ENCODE data around the gene BRD3.

BRD3 gene

DNA sequence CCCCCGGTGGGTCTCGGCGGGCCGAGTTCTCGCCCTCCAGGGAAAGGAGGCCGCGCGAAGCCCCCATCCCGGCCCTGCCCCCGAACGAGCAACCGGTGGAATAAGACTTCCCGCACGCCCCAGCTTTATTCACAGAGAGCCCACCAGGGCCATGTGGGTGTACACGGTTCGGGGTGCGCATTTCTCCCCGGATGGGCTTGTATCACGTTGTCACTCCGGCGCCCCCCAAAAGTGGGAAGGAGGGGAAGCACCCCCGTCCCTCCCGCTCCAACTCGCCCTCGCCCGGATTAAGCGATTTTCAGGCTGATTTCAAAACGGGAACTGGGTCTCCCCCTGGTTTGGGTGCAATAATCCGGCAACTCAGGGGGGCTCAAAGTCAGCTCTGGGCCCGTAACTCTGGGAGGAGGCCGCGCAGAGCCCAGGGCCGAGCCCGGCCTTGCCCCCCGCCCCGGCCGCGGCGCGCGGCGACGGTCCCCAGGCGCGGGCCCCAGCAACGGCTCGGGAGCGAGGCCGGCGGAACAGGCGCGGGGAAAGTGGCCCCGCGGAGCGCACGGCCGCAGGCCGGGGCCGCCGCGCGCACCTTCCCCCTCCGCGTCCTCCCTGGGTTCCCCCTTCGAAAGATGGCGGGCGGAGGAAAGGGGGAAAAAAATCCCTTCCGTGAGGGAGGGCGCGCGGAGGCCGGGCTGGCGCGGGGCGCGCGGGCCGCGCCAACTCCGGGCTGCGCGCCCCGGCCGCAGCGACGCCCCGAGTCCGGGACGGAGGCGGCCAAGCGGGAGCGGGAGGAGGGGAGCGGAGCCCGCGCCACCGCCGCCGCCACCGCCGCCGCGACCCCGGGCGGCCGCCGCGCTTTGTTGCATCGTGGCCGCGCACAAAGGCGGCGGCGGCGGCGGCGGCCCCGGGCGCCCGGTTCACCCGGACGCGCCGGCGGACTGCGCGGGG, 644 bp downstream of the BRD3 start:
- peak; percentile 51 for DNase-seq (ENCODE audit: low spot score)

DNA sequence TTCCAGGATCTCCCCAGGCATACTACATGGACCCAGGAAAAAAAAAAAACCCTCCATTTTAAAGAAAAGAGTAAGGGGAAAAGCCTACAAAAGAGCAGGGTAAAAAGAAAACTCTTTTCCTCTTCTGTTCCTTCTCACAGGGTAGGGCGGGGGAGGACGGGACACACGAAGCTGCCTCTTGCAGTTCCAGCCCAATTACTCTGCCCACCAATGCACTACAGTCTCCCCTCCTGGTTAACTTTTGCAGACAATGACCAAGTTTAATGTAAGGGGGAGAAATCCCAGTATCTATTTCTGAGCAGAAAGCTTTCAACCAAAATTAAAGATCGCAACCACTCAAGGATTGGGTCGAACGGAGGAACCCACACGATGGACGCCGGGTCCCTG, 1.3 kb downstream of the BRD3 start:
- no peak for DNase-seq (ENCODE audit: low spot score)
- no peak for FAIRE-seq

More for the DNA sequence above, 644 bp downstream of the BRD3 start:
- FAIRE-seq, result no peak

DNA sequence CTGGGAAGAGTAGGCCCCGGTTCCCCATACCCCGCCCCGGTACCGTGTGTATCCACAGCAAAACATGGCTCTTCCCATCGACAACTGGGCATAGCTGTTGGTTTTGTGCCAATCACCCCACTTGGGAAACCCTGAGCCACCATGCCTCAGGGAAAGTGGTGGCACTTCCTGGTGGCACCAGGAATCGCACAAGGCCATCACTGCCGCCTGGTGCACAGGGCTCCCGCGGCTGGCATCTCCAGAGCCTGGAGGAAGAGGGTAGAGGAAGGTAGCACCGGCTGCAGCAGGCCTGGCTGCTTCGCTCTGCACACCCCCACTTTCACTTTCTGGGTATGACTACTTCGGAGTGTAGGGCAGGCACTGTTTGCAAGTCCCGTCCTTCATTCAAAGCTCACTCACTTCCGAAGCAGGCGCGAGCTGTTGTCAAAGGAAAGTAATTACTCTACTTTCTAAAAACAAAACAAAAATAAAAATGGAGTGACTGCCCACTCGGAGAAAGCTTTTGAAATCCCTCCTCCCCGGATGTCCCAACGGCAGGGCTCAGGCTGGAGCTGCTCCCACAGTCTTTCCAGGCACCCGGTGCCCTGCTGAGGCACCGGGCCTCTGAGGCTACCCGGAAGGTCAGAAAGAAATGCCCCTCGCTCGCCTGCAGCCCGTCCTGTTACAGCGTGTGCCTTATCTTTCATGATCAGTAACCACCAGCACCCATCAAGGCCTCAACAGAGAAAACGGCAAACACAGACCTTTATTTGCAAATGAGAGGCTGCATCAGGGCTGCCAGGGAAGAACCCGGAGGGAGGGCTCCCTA, 2.0 kb downstream of the BRD3 start:
- no peak for DNase-seq (ENCODE audit: low spot score)
- no peak for FAIRE-seq

DNA sequence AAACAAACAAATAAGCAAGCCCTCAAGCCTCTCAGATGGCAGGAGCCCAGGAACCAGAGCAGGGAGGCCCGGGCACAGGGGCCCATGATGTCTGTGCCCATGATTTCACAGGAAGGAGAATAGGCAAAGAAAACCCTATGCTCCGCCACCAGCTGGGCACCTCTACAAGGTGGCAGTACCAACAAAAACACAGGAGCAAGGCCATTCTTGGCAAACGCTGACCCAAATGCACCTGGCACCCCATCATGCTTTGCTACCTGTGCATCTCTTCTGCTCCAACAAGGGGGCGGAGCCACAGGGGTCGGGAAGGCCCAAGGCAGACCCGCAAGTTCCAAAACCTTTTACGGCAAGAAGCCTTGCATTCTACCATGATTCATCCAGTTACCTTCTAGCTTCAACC, 3.1 kb downstream of the BRD3 start:
- no peak for DNase-seq (ENCODE audit: low spot score)
- FAIRE-seq, result no peak

DNA sequence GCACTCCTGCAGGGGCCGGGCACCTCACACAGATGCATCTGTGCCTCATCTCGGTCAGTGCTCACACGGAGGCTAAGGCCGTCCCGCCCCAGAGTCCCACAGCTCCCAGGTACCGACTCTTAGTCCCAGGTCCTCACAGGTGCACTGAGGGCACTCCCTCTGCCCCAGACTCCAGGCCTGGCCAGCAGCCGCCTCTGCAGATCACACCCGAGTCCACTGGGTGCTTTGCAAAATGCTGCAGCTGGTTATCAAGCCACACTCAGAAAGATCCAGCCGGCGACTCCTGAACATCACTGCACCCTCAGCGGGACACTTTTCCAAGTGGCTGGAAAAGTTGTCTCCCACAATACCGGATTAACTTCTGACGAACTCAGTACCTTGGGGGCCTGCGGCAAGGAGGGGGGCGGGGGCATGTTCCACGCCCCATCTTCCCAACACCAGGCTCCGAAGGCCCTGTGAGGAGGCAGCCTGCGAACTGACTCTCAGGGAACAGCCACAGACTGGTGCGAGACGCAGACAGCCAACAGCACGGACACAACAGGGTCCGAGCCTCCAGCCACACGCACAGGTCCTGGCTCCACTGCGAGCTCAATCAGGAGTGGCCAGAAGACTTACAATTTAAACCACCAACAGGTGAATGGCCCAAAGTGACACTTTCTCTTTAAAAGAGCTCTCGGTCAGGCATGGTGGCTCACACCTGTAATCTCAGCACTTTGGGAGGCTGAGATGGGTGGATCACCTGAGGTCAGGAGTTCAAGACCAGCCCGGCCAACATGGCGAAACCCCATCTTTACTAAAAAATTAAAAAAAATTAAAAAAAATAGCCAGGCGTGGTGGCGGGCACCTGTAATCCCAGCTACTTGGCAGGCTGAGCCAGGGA, 4.0 kb downstream of the BRD3 start:
- FAIRE-seq, result no peak

DNA sequence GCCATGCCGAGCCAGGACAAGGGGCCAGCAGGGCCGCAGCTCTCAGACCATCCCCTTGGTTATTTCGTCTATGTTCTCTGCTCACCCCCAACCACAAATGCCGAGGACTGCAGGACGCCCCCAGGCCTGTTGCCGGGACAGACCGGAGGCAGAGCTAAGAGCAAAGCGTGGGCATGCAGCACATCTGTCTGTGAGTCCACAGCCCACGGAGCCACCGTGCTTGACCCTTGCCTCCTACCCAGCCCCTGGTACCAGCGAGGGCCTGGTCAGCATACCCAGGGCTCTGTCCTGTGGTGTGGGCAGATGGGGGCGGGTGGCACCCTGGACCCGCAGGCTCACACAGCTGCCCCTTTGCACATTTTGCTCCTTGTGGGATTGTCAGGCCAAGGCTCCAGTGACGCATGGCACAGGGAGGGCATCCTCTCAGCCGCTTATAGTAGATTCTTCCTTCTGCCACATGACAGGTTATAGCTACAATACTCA, 4.7 kb downstream of the BRD3 start:
- FAIRE-seq (no peak), DNase-seq (ENCODE audit: low spot score) (no peak)

More for the DNA sequence above, 4.0 kb downstream of the BRD3 start:
- no peak for DNase-seq (ENCODE audit: low spot score)

DNA sequence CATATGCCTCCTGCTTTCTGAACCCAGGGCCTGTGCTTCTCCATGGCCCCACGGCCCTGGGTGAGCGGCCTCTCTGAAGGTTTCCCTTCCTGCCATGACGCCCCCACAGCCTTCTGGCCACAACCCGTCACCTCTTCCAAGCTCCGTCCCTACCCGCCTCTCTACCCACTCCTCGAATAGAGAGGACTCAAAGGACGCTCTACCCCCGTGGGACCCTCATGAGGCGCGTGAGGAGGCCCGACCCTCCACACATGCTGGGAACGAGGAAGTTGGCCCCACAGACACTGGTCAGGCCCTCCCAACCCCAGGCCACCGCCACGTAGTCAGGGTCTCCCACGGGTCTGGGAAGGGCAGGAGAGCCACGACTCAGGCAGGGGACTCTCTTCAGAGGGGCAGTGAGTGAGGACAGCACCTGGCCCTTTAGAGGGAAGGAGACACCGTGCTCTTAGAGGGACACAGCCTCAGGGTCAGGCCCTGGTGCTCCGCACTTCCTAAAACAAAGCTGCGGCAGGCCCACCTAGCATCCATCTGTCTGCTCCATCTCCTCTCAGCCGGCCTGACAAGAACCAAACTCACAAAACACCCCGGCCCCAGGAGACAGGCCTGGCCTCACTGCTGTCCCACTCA, 5.3 kb downstream of the BRD3 start:
- DNase-seq (ENCODE audit: low spot score) (no peak), FAIRE-seq (no peak)

DNA sequence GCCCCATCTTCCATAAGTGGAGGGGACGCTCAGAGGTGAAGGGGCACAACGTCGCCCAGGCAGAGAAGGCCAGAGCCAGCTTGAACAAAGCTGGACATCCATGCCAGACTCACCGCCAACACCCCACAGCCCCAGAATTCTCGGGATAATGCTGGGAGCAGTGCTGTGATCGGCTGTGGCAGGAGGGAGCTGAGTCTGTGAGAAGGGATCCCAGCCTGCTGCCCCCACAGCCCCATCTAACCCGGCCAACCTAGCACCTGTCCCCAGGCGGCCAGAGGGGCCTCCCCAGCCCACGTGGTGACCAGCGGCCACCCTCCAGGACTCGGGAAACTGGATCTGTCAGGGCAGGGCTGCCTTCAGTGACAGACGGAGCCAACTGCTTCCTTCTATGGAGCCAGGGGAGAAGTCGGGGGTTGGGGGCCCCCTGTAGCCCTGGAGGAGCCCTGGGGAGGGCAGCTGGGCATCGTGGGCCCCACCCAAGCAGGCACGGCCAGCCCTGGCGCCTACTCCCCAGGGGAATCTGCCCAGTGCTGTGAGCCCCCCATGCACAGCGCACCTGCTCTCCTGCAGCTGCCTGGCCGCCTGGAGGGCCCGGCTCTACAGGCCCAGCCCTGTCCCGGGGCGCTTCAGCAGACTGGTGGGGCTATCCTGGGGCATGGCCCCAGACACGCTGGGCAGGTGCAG, 6.0 kb downstream of the BRD3 start:
- DNase-seq (ENCODE audit: low spot score) (no peak), FAIRE-seq (no peak)

DNA sequence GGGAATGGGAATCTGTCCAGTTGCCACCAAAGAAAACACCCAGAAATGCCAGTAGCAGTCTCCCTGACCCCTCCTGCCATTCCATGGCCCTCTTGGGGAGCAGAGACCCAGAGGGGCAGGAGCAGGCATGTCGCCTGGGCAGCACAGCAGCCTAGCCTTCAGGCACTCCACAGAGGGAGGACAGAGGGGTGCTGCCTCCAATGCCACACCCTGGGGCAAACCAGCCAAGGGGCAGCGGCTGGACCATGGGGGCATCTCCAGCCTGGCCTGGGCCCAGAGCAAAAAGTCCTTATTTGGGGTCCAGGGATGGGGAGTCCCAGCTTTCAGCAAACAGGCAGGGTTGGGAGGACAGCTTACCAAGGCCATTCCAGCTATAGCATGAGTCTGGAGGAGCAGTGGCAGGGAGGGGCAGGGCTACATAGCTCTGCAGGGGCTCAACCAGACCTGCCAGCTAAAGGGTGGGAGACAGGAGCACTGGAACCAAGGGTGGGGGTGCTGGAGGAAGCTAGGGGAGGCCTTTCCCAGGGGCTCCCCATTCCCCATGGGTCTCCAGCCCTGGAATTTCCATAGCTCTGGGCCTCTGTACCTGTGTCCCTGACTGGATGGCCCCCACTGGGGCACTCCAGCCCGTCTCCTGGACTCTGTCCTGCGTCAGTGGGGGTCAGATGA, 6.7 kb downstream of the BRD3 start:
- no peak for DNase-seq (ENCODE audit: low spot score)
- FAIRE-seq, result no peak

DNA sequence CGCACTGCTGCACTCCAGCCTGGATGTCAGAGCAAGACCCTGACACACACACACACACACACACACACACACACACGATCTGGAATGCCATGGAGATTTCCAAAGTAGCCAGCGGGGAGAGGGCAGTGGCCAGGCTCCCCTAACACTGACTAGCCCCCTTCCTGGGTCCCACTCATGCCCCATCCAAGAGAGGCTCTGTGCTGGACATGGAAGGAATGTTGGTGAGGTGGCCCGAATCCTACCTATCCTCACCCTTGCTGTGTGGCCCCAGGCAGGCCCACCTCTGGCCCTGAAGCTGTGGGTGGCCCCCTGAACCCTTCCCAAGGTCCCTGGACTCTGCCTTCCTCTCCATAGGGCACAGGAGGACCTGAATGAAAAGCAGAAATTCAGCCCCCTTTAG, 7.3 kb downstream of the BRD3 start:
- FAIRE-seq (no peak), DNase-seq (ENCODE audit: low spot score) (no peak)

DNA sequence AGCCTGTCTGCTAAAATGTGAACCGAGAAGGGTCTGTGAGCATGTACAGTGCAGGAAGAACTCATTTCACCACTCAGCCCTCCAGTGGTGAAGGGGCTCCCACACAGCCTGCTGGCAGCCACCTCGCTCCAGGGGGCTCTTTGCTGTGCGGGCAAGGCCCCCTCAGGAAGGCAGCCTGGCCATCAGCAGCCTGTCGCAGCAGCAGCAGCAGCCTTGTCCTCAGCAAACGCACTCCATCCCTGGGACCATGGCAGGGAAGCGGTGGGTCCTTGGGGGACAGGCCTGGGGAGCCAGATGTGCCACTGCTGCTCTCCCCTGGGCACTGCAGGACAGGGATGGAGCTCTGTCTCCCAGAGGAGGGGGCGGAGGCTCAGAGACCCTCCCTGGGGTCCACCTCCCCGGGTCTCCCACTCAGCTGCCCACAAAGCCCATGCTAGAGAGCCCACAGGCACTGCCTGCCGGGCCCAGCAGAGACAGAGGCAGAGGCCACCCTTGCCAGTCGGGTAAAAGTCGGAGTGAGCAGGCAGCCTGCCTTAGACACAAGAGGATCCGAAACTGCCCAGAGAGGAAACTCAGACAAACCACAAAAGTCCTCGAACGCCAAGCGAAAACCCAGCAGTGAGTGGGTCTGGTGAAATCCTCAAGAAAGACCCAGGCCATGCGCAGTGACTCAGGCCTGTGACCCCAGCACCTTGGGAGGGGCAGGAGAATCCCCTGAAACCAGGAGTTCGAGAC, 8.0 kb downstream of the BRD3 start:
- no peak for DNase-seq (ENCODE audit: low spot score)
- no peak for FAIRE-seq

DNA sequence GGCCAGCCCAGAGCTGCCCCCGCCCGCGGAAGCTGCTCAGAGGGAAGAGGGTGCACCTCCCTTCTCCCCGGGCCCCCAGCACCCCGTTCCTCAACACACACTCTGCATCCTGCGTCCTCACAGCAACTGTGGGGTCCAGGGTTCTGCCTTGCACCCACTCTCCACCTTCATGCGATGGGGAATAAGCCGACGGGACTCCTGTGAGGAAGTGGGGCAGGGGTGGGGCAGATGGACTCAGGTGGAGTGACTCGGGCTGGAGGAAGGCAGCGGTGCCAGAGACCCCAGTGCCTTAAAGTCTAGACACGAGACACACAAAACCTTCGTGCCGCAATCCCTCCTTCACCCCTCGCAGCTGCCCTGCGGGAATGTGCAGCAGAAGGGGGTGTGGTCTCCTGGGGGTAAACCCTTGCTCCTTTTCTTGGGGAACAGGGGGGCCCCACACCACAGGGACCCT, 8.6 kb downstream of the BRD3 start:
- DNase-seq (ENCODE audit: low spot score), result no peak
- FAIRE-seq, result no peak

DNA sequence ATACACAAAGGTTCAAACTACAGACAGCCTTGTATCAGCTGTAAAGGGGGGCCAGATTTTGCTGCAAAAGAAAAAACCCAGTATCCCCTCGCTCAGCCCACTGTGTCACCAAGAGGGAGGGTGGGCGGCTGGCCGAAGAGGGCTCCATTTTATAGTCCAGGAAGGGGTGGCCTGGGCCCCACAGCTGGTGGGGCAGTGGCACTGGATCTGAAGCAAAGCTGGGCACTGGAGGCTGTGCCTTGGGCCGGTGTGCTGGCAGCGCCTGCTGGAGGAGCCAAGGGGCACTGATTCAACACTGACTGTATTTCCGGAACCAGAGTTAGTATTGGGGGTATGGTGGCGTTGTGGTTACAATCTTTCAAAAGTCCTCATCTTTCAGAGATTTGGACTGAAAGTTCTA, 9.1 kb downstream of the BRD3 start:
- DNase-seq (ENCODE audit: low spot score), result no peak
- no peak for FAIRE-seq

DNA sequence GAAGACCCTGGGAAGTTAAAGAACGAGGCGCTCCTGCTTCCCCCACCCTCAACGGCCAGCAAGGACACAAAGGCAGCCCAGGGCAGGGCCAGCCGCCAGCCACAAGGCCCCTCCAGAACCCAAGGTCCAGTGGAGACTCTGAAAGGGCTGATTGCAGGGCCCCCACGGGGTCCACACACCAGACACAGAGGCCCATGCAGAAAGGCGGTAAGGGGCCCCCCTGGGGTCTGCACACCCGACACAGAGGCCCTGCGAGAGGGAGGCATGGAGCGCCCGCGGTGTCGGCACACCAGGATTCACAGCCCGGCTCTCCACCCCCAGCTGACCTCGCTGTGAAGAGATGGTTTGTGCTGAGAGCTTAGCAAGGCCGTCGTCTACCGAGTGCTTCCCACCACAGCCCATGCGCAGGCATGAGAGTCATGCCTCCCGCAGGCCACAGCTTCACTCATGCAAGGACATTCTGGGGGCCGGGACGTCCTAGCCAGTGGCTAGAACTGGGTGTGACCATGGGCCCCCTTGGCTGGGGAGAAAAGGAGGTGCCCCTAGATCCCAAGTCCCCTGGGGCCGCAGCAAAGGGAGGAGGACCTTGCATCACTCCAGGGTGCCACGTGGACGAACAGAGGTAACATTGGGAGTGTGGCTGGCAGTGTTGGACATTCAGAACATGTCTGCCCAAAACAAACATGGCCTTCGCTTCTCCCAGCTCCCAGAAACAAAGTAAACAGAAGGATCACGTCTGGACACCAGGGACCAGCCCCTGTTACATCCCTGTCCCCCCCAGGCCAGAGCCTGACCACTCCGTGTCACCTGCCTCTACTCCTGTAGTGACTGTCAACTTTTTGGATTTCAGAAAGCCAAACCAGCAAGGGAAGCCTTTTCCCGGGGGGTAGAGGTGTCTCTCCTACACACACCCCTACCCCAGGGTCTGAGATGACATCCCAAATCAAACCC, 9.8 kb downstream of the BRD3 start:
- no peak for DNase-seq (ENCODE audit: low spot score)
- no peak for FAIRE-seq

DNA sequence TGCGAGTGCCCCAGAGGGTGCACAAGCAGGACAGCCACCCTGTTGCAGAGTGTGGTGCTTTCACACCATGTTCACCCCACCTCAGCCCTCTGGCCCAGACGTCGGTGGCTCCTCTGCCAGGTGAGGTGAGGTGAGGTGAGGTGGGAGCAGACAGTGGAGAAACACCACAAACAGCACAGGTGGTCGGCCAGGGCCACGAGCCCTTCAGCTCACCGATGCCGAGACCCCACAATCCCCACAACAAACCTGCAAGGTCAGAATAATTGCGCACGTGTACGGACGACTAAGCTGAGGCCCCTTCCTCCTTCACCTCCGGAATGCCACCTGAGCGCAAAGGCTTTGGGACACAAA, 10.5 kb downstream of the BRD3 start:
- DNase-seq (ENCODE audit: low spot score) (no peak), FAIRE-seq (no peak)

DNA sequence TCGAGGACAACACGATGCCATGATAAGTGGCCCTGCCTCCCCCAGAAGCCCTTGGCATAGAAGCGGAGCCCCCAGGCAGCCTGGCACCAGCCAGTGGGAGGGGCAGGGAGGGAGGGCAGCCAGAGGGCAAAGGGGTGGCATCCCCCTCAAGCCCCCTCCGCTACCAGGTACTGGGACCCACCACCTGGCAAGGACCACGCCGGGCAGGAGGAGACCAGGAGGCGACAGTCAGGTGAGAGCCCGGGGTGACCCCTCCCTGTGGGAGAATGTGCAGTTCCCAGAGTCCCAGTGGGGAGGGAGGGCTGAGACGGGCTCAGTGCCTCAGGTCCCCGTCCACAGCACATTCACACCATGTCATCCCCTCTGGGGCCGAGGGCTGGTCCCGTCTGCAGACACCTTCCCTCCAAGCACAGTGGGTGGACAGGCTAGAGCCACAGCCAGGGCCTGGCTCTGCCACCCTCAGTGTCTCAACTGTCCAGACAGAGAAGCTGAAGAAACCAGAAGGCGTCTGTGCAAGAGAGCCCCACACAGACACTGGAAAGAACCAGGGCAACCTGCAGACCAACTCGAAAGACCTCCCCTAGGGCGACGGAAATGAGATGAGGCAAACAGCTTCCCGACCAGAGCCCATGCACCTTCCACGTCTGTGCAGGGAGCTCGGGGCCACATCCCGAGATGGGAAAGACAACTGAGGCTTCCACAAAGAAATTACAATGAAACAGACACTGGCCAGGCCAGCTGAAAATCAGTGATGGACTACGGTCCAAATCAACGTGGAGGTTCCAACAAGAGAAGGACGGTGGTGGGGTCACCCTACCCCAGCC, 11.1 kb downstream of the BRD3 start:
- DNase-seq (ENCODE audit: low spot score) (no peak), FAIRE-seq (no peak)

DNA sequence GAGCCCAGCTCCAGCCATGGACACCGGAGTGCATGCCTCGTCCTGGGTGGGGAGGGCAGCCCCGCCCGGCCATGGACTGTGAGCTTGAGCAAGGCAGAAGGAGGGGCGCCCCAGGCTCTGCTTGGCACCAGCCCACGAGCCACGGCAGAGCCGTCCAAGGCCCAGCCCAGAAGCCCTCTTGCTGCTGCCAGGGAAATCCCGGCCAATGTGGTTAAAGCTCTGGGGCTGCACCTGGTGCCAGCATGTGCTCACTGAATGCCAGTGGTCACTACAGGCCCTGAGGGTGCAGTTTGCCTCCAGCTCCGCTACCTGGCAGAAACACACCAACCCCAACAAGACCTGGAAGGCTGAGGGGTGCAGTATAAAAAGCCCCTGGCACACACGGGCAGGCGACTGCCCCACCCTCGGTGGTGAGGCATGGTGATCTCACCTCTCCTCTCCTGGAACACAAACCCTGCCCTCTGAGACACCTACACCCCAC, 11.8 kb downstream of the BRD3 start:
- DNase-seq (ENCODE audit: low spot score) (peak; percentile 29), FAIRE-seq (no peak)
